ENCODE data around the gene ANKH.
"Not testable (repeated sequence)": the region's sequence is repeated elsewhere in the genome, so short reads cannot be mapped to it uniquely, and the experiment has no call there.

ANKH gene

DNA sequence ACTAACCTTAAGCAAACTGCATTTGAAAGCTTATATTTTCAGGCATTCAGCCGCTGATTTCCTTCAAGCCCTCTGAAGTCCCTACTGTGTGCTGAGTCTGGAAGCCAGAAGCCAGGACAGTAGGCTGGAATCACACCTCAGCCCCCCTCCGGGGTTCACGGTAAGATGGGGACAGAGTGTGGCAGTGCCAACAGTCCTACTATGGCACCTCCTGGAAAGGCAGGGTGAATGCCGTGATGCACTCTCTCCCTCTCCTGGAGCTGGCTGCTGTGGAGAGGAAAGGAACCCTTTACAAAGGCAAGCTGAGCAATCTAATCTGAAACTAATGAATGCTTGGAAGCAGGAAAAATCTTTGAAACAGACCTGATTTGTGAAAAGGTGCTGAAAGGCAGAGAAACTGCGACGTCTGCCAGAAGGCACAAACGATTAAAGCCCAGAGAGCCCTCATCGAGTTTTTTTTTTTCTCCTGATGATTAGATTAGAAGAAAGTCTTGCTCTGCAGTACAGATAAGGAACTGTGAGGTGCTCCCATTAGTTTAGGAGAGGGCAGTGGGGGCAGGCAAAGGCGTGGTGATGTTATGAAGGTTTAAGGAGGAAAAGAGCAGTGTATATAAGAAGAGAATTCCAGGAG, 21.0 kb downstream of the ANKH start:
- intact Hi-C loops (cut with DNase I; ENCODE audit: low total_unique reads) = no loop called here
- DNase-seq = no peak
- peaks cover 0 to 55% (median 10%) of the 10 kb centered on the region in 4 donors for H3K4me1 ChIP-seq

DNA sequence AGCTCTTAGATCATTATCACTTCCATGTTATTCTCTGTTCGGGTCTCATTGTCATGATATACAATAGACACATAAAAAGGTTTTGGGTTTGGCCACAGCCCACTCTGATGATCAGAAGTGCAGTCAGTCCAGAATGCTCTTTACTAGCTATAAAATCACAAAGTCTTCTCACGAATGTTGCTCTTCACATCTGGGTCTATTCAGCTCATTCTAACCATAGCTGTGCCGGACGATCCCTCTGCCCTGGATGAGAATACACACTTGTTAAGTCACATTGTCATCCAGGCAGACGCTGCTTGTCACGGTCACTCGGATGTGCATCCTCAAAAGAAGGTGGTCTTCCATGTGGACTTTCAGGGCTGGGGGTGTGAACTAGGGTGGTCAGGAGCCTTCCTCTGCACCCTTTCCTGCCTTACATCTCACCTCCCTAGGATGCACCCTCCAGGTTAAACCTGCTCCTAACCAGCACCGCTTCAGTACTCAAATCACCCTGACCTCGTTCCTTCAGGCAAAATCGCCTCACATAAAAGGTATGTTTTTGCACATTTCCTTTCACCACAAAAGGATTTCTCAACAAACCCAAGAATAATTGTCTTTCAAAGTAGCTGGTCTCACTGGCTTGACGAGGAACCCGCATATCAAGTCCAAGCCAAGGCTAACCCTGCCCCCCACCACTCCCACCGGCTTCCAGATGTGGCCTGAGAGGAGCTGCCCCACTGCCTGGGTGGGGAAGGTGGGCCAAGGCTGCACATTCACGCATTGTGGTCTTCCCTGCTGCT, 21.9 kb downstream of the ANKH start:
- intact Hi-C loops (cut with DNase I; ENCODE audit: low total_unique reads) = no loop called here
- H3K4me3 ChIP-seq = no peak overlapping the region
- peaks cover 0 to 11% (median 0%) of the 10 kb centered on the region in 3 donors for H3K36me3 ChIP-seq
- DNase-seq = no peak
- H3K9me3 ChIP-seq = no peaks in the 10 kb centered on the region
- no peak overlapping the region for H3K27ac ChIP-seq
- peaks cover 0 to 47% (median 8%) of the 10 kb centered on the region in 4 donors for H3K4me1 ChIP-seq
- H3K27me3 ChIP-seq = no peaks in the 10 kb centered on the region
- TF ChIP-seq, protein P1, sequence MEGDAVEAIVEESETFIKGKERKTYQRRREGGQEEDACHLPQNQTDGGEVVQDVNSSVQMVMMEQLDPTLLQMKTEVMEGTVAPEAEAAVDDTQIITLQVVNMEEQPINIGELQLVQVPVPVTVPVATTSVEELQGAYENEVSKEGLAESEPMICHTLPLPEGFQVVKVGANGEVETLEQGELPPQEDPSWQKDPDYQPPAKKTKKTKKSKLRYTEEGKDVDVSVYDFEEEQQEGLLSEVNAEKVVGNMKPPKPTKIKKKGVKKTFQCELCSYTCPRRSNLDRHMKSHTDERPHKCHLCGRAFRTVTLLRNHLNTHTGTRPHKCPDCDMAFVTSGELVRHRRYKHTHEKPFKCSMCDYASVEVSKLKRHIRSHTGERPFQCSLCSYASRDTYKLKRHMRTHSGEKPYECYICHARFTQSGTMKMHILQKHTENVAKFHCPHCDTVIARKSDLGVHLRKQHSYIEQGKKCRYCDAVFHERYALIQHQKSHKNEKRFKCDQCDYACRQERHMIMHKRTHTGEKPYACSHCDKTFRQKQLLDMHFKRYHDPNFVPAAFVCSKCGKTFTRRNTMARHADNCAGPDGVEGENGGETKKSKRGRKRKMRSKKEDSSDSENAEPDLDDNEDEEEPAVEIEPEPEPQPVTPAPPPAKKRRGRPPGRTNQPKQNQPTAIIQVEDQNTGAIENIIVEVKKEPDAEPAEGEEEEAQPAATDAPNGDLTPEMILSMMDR (IDR thresholded peaks at IDR 0.05) = no peak

More for the DNA sequence above, 21.0 kb downstream of the ANKH start:
- TF ChIP-seq, protein P1 (IDR thresholded peaks at IDR 0.05) = no peak
- H3K36me3 ChIP-seq = peaks cover 0 to 11% (median 0%) of the 10 kb centered on the region in 3 donors
- no peaks in the 10 kb centered on the region for H3K27me3 ChIP-seq
- H3K27ac ChIP-seq = no peak overlapping the region
- no peak overlapping the region for H3K4me3 ChIP-seq
- H3K9me3 ChIP-seq = no peaks in the 10 kb centered on the region

DNA sequence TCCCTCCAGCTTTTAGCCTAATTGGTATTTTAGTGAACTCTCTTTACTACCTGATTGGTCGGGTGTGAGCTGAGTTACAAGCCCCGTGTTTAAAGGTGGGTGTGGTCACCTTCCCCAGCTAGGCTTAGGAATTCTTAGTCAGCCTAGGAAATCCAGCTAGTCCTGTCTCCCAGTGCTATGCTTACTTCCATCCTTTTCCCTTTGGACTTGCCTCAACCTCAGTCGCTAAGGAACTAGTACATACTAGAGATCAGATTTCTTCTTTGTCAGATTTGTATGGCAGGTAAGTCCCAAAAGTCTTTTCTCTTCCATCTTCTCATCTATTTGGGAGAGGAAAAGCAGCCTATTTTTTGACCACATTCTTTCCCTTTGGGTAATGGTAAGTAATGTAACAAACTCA, 22.6 kb downstream of the ANKH start:
- H3K4me3 ChIP-seq; intact Hi-C loops (cut with DNase I; ENCODE audit: low total_unique reads); H3K27ac ChIP-seq; H3K27me3 ChIP-seq; DNase-seq; H3K9me3 ChIP-seq: not testable (repeated sequence)
- Histone ChIP-seq H3K36me3 (peaks cover 0 to 11% (median 0%) of the 10 kb centered on the region in 3 donors), H3K4me1 (peaks cover 0 to 42% (median 8%) of the 10 kb centered on the region in 4 donors)

DNA sequence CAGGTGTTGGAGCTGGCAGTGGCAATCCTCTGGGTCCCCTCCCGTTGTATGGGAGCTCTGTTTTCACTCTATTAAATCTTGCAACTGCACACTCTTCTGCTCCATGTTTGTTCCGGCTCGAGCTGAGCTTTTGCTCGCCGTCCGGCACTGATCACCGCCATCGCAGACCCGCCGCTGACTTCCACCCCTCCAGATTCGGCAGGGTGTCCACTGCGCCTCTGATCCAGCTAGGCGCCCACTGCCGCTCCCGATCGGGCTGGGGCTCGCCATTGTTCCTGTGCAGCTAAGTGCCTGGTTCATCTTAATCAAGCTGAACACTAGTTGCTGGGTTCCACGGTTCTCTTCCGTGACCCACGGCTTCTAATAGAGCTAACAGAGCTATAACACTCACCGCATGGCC, 23.2 kb downstream of the ANKH start:
- H3K27ac ChIP-seq = no peak overlapping the region
- no peak for DNase-seq
- H3K4me3 ChIP-seq = no peak overlapping the region
- H3K4me1 ChIP-seq = peaks cover 0 to 42% (median 8%) of the 10 kb centered on the region in 4 donors
- peaks cover 0 to 11% (median 0%) of the 10 kb centered on the region in 3 donors for H3K36me3 ChIP-seq
- H3K9me3 ChIP-seq = no peaks in the 10 kb centered on the region
- TF ChIP-seq, protein P1 (IDR thresholded peaks at IDR 0.05) = no peak
- intact Hi-C loops (cut with DNase I; ENCODE audit: low total_unique reads) = no loop called here
- H3K27me3 ChIP-seq = no peaks in the 10 kb centered on the region

DNA sequence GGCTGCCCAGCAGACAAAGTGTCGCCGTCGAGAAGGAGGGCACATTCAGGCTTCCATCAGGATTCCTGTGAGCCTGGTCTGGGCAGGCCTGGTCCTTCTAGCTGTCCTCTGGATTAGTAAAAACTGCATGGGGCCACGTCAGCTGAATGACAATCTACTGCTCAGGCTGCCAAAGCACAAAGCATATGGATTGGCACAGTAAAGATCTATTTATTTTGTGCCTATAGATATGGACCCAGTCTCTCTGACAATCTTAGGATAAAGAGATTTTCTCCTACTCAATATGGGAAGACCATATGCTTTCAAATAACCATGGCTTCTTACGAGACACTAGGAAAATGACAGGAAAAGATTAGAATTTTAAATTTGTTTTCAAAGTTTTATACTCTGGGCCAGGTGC, 24.1 kb downstream of the ANKH start:
- Histone ChIP-seq H3K36me3 (peaks cover 0 to 11% (median 0%) of the 10 kb centered on the region in 3 donors), H3K4me1 (peaks cover 0 to 39% (median 7%) of the 10 kb centered on the region in 4 donors), H3K27ac (no peak overlapping the region), H3K9me3 (no peaks in the 10 kb centered on the region), H3K4me3 (no peak overlapping the region), H3K27me3 (no peaks in the 10 kb centered on the region)
- TF ChIP-seq, protein P1 (IDR thresholded peaks at IDR 0.05) = no peak
- DNase-seq = no peak
- intact Hi-C loops (cut with DNase I; ENCODE audit: low total_unique reads) = no loop called here

DNA sequence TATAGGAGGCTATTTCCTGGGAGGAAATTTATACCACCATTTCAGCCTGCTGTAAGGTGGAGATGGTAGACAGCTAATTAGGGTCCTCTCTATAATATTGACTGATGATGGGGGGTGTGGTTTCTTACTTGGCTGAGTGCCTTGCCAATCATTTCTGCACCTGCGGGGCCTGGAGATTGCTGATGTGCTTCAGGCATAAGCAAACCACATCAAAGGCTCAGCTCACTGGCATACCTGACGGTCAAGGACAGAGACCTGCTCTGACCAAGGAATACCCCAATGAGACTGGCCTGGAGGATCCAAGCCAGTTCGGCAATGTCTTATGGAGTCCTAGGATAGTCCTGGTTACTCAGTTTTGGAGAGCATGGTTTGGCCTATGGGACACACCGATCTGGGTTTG, 29.5 kb downstream of the ANKH start:
- no peak overlapping the region for H3K27ac ChIP-seq
- no peaks in the 10 kb centered on the region for H3K36me3 ChIP-seq
- intact Hi-C loops (cut with DNase I; ENCODE audit: low total_unique reads) = no loop called here
- TF ChIP-seq, protein P1 (IDR thresholded peaks at IDR 0.05) = no peak
- H3K4me1 ChIP-seq = peaks cover 0 to 8% (median 0%) of the 10 kb centered on the region in 4 donors
- H3K9me3 ChIP-seq = no peaks in the 10 kb centered on the region
- no peaks in the 10 kb centered on the region for H3K27me3 ChIP-seq
- DNase-seq = no peak
- H3K4me3 ChIP-seq = no peak overlapping the region
